HCT116 (cell line): ENCODE data around the gene CTIF.

Source experiments
- EZH2 ChIP-seq: fragments of 200-600 bp; sonication (generic); IDR thresholded peaks from 2 replicates; pipeline ENCODE4 v1.6.1; 2017; ENCODE audit warnings: antibody characterized with exemption, mixed run types
- POLR2A ChIP-seq: IDR thresholded peaks from 2 replicates; pipeline ENCODE4 v1.7.0; 2011; ENCODE audit warnings: borderline replicate concordance; ENCODE audit not compliant: insufficient read depth, insufficient read length; ENCODE audit errors: extremely low read depth
- POLR2AphosphoS5 ChIP-seq: IDR thresholded peaks from 2 replicates; pipeline ENCODE4 v1.6.1; 2011; ENCODE audit warnings: mild to moderate bottlenecking, low read depth, low read length, moderate library complexity
- RAD21 ChIP-seq: IDR thresholded peaks from 2 replicates; pipeline ENCODE4 v1.6.1; 2012; ENCODE audit warnings: low read depth, mild to moderate bottlenecking
- REST ChIP-seq: IDR thresholded peaks from 2 replicates; pipeline ENCODE4 v1.6.1; 2012; ENCODE audit warnings: low read depth
- SP1 ChIP-seq: IDR thresholded peaks from 2 replicates; pipeline ENCODE4 v1.6.1; 2012; ENCODE audit warnings: low read depth
- TCF7L2 ChIP-seq: IDR thresholded peaks from 2 replicates; pipeline ENCODE4 v1.7.0; 2011; ENCODE audit warnings: borderline replicate concordance, inconsistent platforms; ENCODE audit not compliant: insufficient read depth, insufficient read length; ENCODE audit errors: extremely low read depth
- ZBTB33 ChIP-seq: IDR thresholded peaks from 2 replicates; pipeline ENCODE4 v1.6.1; 2011; ENCODE audit warnings: mild to moderate bottlenecking, low read length, moderate library complexity; ENCODE audit not compliant: insufficient replicate concordance; ENCODE audit errors: extremely low read depth
- ZNF274 ChIP-seq: fragments of 200-500 bp; sonication (Bioruptor generic); IDR thresholded peaks from 2 replicates; pipeline ENCODE4 v1.6.1; 2014; ENCODE audit warnings: mild to moderate bottlenecking, low read depth, low read length, inconsistent platforms
- TF ChIP-seq, protein P1 (sequence below), 3 experiments: fragments of 200-600 bp in 1 of 3; sonication (generic) in 1 of 3; IDR thresholded peaks in 2 of 3; conservative IDR thresholded peaks in 1 of 3; 2 replicates each; pipeline ENCODE4 v1.5.1; 2012 to 2017; ENCODE audit warnings: low read depth in 2 of 3, low read length in 2 of 3, antibody characterized with exemption in 1 of 3, borderline replicate concordance in 1 of 3, control low read depth in 1 of 3, mild to moderate bottlenecking in 1 of 3, mixed read lengths in 1 of 3, mixed run types in 1 of 3, moderate library complexity in 1 of 3; ENCODE audit not compliant: insufficient read depth in 1 of 3

DNA sequence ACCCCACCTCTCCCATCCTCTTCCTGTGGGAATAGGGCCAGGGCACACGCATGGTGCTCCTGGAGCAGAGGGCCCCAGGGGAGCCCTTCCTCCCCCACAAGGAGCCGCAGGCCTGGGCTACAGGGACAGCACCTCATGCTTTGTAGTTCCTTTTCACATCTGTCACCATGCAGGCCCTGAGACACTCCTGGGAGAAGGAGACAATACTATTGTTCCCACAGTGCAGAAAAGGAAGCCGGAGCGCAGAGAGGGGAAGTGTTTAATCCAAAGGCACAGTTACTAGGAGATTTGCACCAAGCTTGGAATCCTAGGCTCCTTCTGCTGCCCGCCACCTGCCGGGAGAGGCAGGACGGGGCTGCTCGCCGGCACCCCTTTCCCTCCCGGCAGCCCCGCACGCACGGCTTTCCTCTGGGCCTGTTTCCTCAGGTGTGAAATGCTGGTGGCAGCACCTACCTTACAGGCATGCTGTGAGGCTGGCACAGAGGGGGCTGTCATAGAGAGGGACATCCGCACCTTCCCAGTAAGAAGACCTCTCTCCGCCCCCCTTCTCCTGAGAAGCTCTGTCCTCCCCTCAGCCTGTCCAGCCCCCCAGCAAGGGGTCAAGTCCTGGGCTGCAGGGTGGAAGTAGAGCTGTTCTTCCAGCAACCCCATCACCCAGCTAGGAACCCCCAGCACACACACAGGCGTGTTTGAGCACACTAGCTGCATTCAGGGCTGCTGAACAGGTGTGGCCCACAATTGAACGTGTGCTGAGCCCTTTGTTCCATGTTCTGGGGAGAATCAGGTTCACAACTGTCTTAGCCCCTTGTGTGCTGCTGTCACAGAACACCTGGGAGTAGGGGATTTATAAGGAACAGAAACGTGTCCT is 349.3 kb downstream of the CTIF start:
- TF ChIP-seq POLR2A (no peak), RAD21 (no peak), REST (no peak), SP1 (no peak), EZH2 (no peak), POLR2AphosphoS5 (no peak), ZBTB33 (no peak), TCF7L2 (no peak), ZNF274 (no peak)
- TF ChIP-seq, protein P1, sequence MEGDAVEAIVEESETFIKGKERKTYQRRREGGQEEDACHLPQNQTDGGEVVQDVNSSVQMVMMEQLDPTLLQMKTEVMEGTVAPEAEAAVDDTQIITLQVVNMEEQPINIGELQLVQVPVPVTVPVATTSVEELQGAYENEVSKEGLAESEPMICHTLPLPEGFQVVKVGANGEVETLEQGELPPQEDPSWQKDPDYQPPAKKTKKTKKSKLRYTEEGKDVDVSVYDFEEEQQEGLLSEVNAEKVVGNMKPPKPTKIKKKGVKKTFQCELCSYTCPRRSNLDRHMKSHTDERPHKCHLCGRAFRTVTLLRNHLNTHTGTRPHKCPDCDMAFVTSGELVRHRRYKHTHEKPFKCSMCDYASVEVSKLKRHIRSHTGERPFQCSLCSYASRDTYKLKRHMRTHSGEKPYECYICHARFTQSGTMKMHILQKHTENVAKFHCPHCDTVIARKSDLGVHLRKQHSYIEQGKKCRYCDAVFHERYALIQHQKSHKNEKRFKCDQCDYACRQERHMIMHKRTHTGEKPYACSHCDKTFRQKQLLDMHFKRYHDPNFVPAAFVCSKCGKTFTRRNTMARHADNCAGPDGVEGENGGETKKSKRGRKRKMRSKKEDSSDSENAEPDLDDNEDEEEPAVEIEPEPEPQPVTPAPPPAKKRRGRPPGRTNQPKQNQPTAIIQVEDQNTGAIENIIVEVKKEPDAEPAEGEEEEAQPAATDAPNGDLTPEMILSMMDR (IDR thresholded peaks at IDR 0.05 in 2 of 3, conservative IDR thresholded peaks at IDR 0.05 in 1 of 3; ENCODE audit: borderline replicate concordance in 1 of 3, insufficient read depth in 1 of 3, low read depth in 2 of 3, low read length in 2 of 3) = no peak
